Mesendoderm (in vitro differentiated cells): ENCODE measurements around the gene TRPM8.

Experiments used
- DNase-seq: peaks from one replicate; pipeline ENCODE4 v3.0.0; 2013
- H2AK5ac ChIP-seq: 2 replicates; pipeline ENCODE4 v1.6.1; 2013; ENCODE audit warnings: low read length, inconsistent platforms
- H2BK120ac ChIP-seq: 2 replicates; pipeline ENCODE4 v1.6.1; 2013; ENCODE audit warnings: low read depth, mild to moderate bottlenecking, low read length, moderate library complexity, mixed read lengths
- H2BK15ac ChIP-seq: replicated peaks from 2 replicates; pipeline ENCODE4 v1.6.1; 2013; ENCODE audit warnings: low read depth, mild to moderate bottlenecking, moderate library complexity
- H2BK5ac ChIP-seq: 2 replicates; pipeline ENCODE4 v1.6.1; 2013; ENCODE audit warnings: low read length, inconsistent platforms
- H3K18ac ChIP-seq: 2 replicates; pipeline ENCODE4 v1.6.1; 2013; ENCODE audit warnings: mild to moderate bottlenecking, low read length, mixed read lengths
- H3K23ac ChIP-seq: one replicate; pipeline ENCODE4 v1.6.1; 2013; ENCODE audit warnings: low read length
- H3K27ac ChIP-seq: 2 replicates; pipeline ENCODE4 v1.5.1; 2013; ENCODE audit warnings: low read depth, mild to moderate bottlenecking, inconsistent platforms, low read length, moderate library complexity
- H3K27me3 ChIP-seq: 2 replicates; pipeline ENCODE4 v1.6.1; 2013; ENCODE audit warnings: low read length, control low read depth, mild to moderate bottlenecking, inconsistent platforms; ENCODE audit not compliant: insufficient read depth, poor library complexity
- H3K36me3 ChIP-seq: 2 replicates; pipeline ENCODE4 v1.6.1; 2013; ENCODE audit warnings: low read length, inconsistent platforms; ENCODE audit not compliant: control insufficient read depth, insufficient read depth
- H3K4ac ChIP-seq: one replicate; pipeline ENCODE4 v1.6.1; 2013; ENCODE audit warnings: low read depth, mild to moderate bottlenecking, low read length, moderate library complexity
- H3K4me1 ChIP-seq: 2 replicates; pipeline ENCODE4 v1.6.1; 2013; ENCODE audit warnings: low read depth, low read length, inconsistent platforms; ENCODE audit not compliant: control insufficient read depth
- H3K4me2 ChIP-seq: 2 replicates; pipeline ENCODE4 v1.6.1; 2013; ENCODE audit warnings: low read length
- H3K4me3 ChIP-seq: 2 replicates; pipeline ENCODE4 v1.5.1; 2013; ENCODE audit warnings: mild to moderate bottlenecking, low read length
- H3K56ac ChIP-seq: one replicate; pipeline ENCODE4 v1.6.1; 2013; ENCODE audit warnings: low read length
- H3K79me1 ChIP-seq: 2 replicates; pipeline ENCODE4 v1.6.1; 2013; ENCODE audit warnings: low read length, inconsistent platforms
- H3K79me2 ChIP-seq: 2 replicates; pipeline ENCODE4 v1.6.1; 2013; ENCODE audit warnings: mild to moderate bottlenecking, low read length; ENCODE audit not compliant: control insufficient read depth, insufficient read depth
- H3K9ac ChIP-seq: 2 replicates; pipeline ENCODE4 v1.6.1; 2013; ENCODE audit warnings: low read length, inconsistent platforms
- H4K5ac ChIP-seq: one replicate; pipeline ENCODE4 v1.6.1; 2013; ENCODE audit warnings: low read length
- H4K8ac ChIP-seq: one replicate; pipeline ENCODE4 v1.6.1; 2013; ENCODE audit warnings: low read depth, mild to moderate bottlenecking, control low read depth, low read length, moderate library complexity
- WGBS: extraction: QIAGEN DNeasy Blood & Tissue Kit; methylation state at CpG from one replicate; pipeline ENCODE4 v1.1.7; 2013; ENCODE audit warnings: low lambda C conversion rate, missing lambda C conversion rate; ENCODE audit not compliant: insufficient coverage; ENCODE audit errors: extremely low coverage; 5-methylcytosine and 5-hydroxymethylcytosine counted together

The TRPM8 gene

DNA sequence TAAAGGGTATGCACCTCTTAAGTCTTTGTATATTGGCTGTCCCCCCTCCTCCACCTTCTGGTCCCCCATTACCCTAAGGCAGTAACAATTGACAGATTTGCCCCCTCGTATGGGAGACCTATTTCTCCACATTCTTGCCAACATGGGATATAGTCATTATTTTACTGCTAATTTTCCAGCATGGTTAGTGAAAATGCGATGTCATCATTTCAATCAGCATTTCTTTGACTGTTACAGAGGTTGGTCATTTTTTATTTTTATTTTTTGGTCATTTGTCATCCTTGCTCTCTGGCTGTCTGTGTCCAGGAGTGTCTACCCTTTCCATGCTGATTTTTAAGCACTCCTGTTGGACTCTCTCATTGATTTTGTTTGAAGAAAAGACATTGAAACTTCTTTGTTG is 88.0 kb downstream of the TRPM8 start:
- no peak overlapping the region for H3K4me2 ChIP-seq
- H3K36me3 ChIP-seq = no peaks in the 10 kb centered on the region
- no peak overlapping the region for H4K8ac ChIP-seq
- no peak for DNase-seq
- no peak overlapping the region for H3K9ac ChIP-seq
- no peaks in the 10 kb centered on the region for H3K27me3 ChIP-seq
- H3K79me2 ChIP-seq = no peaks in the 10 kb centered on the region
- no peak overlapping the region for H3K27ac ChIP-seq
- no peak overlapping the region for H3K18ac ChIP-seq
- no peak overlapping the region for H3K23ac ChIP-seq
- no peak overlapping the region for H2BK15ac ChIP-seq
- no peak overlapping the region for H2BK120ac ChIP-seq
- H2AK5ac ChIP-seq = no peak overlapping the region
- no peaks in the 10 kb centered on the region for H3K4me1 ChIP-seq
- H3K56ac ChIP-seq = no peak overlapping the region
- H3K79me1 ChIP-seq = no peaks in the 10 kb centered on the region
- H4K5ac ChIP-seq = no peak overlapping the region
- H3K4ac ChIP-seq = no peak overlapping the region
- no peak overlapping the region for H2BK5ac ChIP-seq
- no peak overlapping the region for H3K4me3 ChIP-seq
- WGBS = no CpG with 5 or more reads among the region's 2 CpGs

DNA sequence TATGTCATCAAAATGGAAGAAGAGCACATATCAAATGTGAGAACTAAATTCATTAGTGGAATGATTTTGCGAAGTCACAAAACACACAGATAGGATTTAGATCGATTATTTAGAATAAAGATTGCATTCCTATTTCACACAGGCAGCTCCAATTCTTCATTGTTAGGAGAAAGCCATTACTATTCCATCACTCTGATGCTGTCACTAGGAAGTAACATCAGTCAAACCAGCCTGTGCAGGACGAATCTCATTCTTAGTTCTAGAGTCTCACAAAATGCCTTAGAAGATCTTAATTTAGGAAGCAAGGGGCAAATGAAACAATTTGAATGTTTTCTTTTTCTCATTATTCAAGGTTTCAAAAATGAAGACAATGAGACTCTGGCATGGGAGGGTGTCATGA is 89.3 kb downstream of the TRPM8 start:
- Histone ChIP-seq H4K8ac (no peak overlapping the region), H3K4ac (no peak overlapping the region), H2BK15ac (no peak overlapping the region), H2BK5ac (no peak overlapping the region), H3K79me2 (no peaks in the 10 kb centered on the region), H3K4me2 (no peak overlapping the region), H3K27ac (no peak overlapping the region), H2AK5ac (no peak overlapping the region), H3K18ac (no peak overlapping the region), H3K23ac (no peak overlapping the region), H2BK120ac (no peak overlapping the region), H3K9ac (no peak overlapping the region), H3K27me3 (no peaks in the 10 kb centered on the region), H3K4me1 (no peaks in the 10 kb centered on the region), H3K4me3 (no peak overlapping the region), H3K79me1 (no peaks in the 10 kb centered on the region), H4K5ac (no peak overlapping the region), H3K36me3 (no peaks in the 10 kb centered on the region), H3K56ac (no peak overlapping the region)
- WGBS = no CpG with 5 or more reads among the region's 3 CpGs
- DNase-seq = no peak

DNA sequence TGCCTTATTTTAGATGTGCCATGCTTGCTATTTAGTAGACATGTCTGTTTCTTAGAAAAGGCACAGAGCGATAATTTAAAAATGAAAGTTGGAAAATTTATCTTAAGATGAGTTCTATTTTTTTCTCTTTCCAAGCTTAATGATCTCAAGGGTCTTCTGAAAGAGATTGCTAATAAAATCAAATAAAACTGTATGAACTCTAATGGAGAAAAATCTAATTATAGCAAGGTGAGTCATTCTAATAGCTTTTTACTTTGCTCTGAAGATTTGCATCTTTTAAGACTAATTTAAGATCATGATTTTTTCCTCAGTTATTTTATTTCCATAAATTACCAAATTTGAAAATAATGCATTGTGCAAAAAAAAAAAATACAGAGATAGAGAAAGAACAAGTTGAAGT is 97.3 kb downstream of the TRPM8 start:
- Histone ChIP-seq H3K79me2 (no peaks in the 10 kb centered on the region), H2AK5ac (no peak overlapping the region), H3K4ac (no peak overlapping the region), H3K9ac (no peak overlapping the region), H2BK5ac (no peak overlapping the region), H3K18ac (no peak overlapping the region), H2BK15ac (no peak overlapping the region), H3K56ac (no peak overlapping the region), H3K4me2 (no peak overlapping the region), H4K5ac (no peak overlapping the region), H3K36me3 (no peaks in the 10 kb centered on the region), H3K27me3 (no peaks in the 10 kb centered on the region), H4K8ac (no peak overlapping the region), H2BK120ac (no peak overlapping the region), H3K4me1 (no peaks in the 10 kb centered on the region), H3K27ac (no peak overlapping the region), H3K79me1 (no peaks in the 10 kb centered on the region), H3K23ac (no peak overlapping the region), H3K4me3 (no peak overlapping the region)
- DNase-seq = no peak
- WGBS = no CpG with 5 or more reads among the region's 1 CpG

DNA sequence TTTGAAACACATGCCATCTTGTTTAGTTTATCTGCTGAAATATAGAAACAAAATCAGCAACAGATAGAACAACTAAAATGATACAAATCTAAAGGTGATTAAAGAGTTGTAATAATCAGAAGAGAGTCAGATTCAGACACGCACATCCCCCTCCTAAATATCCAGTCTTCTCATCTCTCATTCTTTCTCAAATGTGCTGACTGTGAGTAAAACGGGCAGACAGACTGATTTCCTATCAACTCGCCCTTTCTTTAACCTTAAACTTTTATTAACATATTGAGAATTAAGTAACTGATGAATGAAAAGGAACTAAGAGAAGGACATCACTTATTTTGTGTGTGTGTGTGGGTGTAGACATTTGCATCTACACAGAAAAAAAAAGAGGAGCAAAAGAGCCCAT is 98.7 kb downstream of the TRPM8 start:
- Histone ChIP-seq H4K5ac (no peak overlapping the region), H3K36me3 (no peaks in the 10 kb centered on the region), H3K18ac (no peak overlapping the region), H3K4me3 (no peak overlapping the region), H3K27me3 (no peaks in the 10 kb centered on the region), H2BK5ac (no peak overlapping the region), H3K4me1 (no peaks in the 10 kb centered on the region), H3K4ac (no peak overlapping the region), H3K23ac (no peak overlapping the region), H3K79me2 (no peaks in the 10 kb centered on the region), H2AK5ac (no peak overlapping the region), H3K9ac (no peak overlapping the region), H3K27ac (no peak overlapping the region), H4K8ac (no peak overlapping the region), H2BK120ac (no peak overlapping the region), H3K79me1 (no peaks in the 10 kb centered on the region), H2BK15ac (no peak overlapping the region), H3K4me2 (no peak overlapping the region), H3K56ac (no peak overlapping the region)
- DNase-seq = no peak
- WGBS = no CpG with 5 or more reads among the region's 3 CpGs

DNA sequence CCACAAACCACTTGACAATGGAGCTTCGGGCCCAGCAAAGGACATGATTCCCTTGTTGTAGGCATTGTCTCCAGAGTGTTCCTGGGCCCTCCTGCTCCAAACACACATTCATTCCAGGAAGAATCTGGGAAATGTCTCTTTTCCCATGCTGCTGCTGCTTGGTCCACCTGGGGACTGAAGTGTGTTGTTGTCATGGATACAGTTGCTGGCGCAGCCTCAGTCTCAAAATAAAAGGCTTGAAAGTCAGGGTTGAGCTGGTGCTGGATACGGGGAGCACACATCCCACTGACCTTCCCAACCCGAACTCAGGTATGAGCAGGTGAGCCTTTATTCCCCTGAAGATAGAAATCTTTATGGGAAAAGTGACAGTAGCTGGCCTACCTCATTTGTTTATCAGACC is 102.7 kb downstream of the TRPM8 start:
- Histone ChIP-seq H3K4me2 (no peak overlapping the region), H3K79me2 (no peaks in the 10 kb centered on the region), H3K79me1 (no peaks in the 10 kb centered on the region), H4K5ac (no peak overlapping the region), H3K27me3 (no peaks in the 10 kb centered on the region), H3K36me3 (no peaks in the 10 kb centered on the region), H3K27ac (no peak overlapping the region), H4K8ac (no peak overlapping the region), H3K9ac (no peak overlapping the region), H3K56ac (no peak overlapping the region), H2BK5ac (no peak overlapping the region), H3K4me1 (no peaks in the 10 kb centered on the region), H2AK5ac (no peak overlapping the region), H3K23ac (no peak overlapping the region), H3K4me3 (no peak overlapping the region), H3K18ac (no peak overlapping the region), H2BK15ac (no peak overlapping the region), H3K4ac (no peak overlapping the region), H2BK120ac (no peak overlapping the region)
- WGBS = no CpG with 5 or more reads among the region's 4 CpGs
- DNase-seq = no peak

DNA sequence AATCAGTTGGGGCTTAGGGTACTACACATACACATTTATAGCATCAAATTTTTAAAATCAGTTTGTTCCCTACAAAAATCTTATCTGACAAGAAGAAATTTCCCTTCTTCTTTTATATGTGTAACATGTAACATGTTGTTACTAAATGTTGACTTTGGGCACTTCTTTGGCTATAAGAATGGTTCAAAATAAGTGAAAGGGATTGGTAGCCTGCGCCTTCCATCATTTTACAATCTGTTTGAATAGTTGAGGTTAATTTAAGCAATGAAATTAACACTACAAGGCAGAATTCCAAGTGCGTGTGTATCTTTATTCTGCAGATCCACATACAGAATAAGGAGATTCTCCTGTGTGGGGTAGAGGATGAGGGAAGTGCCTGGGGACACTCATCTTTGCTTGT is 103.2 kb downstream of the TRPM8 start:
- no peak overlapping the region for H3K4ac ChIP-seq
- H4K5ac ChIP-seq = no peak overlapping the region
- no peaks in the 10 kb centered on the region for H3K4me1 ChIP-seq
- H3K36me3 ChIP-seq = no peaks in the 10 kb centered on the region
- no peak overlapping the region for H3K18ac ChIP-seq
- H3K27me3 ChIP-seq = no peaks in the 10 kb centered on the region
- H2AK5ac ChIP-seq = no peak overlapping the region
- no CpG with 5 or more reads among the region's 2 CpGs for WGBS
- no peak overlapping the region for H4K8ac ChIP-seq
- no peaks in the 10 kb centered on the region for H3K79me1 ChIP-seq
- no peak overlapping the region for H3K4me3 ChIP-seq
- no peak overlapping the region for H2BK5ac ChIP-seq
- no peak overlapping the region for H3K9ac ChIP-seq
- H2BK120ac ChIP-seq = no peak overlapping the region
- no peak overlapping the region for H2BK15ac ChIP-seq
- H3K23ac ChIP-seq = no peak overlapping the region
- H3K79me2 ChIP-seq = no peaks in the 10 kb centered on the region
- no peak overlapping the region for H3K56ac ChIP-seq
- H3K27ac ChIP-seq = no peak overlapping the region
- DNase-seq = no peak
- H3K4me2 ChIP-seq = no peak overlapping the region
